Measurements from ENCODE around the gene ASTL.

Gene ASTL

DNA sequence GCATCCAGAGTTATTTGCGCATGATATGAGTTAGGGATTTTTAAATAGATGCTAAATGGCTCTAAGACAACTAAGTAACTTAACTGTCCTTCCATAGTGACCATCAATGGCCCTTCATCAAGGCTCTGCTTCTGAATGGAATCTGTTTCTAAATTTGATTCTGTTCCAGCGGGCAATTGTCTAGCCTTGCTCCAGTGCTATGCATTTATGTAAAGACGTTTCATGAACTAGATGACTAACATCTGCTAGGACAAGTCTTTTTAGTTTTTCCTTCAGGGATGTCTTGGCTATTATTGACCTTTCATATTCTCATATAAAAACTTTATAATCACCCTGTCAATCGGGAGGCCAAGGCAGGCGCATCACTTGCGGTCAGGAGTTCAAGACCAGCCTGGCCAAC, 9.8 kb downstream of the ASTL start:
- no peak overlapping the region for H3K4me3 ChIP-seq (ENCODE audit: low read length)
- no peaks in the 10 kb centered on the region for H3K27me3 ChIP-seq (ENCODE audit: control insufficient read depth, insufficient read depth, low read length)
- no peaks in the 10 kb centered on the region for H3K4me1 ChIP-seq (ENCODE audit: control insufficient read depth, insufficient read depth, low read length)
- no CpG with 5 or more reads among the region's 6 CpGs for WGBS (ENCODE audit: insufficient coverage, insufficient read length)
- H3K36me3 ChIP-seq (ENCODE audit: control insufficient read depth, insufficient read depth, low read length), result no peaks in the 10 kb centered on the region; the same call in 1 of the 2 replicates
- no peak overlapping the region for H3K27ac ChIP-seq (ENCODE audit: low read length)
- DNase-seq (ENCODE audit: low read depth, low spot score), result no peak
- no peaks in the 10 kb centered on the region for H3K9me3 ChIP-seq (ENCODE audit: control insufficient read depth, insufficient read depth, low read length)

DNA sequence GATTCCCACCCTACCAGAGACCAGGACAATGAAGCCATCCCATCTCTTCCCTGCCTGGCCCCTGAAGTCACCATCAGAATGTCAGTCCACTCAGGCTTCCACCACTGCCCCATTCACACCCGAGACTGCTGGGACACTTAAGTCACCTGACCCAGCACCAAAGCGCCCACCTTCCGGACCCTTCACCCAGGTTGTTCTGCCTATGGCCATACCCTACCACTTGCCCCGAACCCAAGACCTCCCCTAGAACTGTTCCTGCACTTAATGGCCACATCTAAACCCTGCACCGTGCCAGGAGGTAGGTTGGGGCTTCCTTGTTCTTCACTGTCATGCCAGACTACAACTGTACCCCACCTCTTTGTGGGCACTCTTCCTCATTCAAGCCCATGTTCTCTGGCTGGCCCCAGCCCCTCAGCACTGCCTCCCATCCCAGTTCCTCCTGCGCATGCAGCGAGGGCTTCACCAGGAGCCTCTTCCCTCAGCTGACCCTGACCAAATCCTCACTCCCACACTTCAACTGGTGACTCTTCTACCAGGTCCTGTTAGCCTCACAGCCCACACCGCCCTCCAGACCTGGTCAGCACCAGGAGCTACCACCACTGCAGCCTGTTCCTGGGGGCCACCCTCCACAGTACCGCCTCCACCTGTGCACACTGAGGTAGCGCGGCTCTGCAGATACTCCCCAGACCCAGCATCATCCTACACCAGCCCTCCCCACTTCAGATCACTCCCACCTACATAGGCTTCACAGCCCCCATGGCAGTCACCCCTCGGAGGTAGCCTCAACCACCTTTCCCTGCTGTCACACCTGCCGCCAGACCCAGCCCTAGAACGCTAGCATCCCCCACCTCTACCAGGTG, 13.7 kb downstream of the ASTL start:
- no peaks in the 10 kb centered on the region for H3K9me3 ChIP-seq (ENCODE audit: control insufficient read depth, insufficient read depth, low read length)
- DNase-seq (ENCODE audit: low read depth, low spot score), result no peak
- WGBS (ENCODE audit: insufficient coverage, insufficient read length), result no CpG with 5 or more reads among the region's 14 CpGs
- no peak overlapping the region for H3K4me3 ChIP-seq (ENCODE audit: low read length)
- H3K27me3 ChIP-seq (ENCODE audit: control insufficient read depth, insufficient read depth, low read length), result no peaks in the 10 kb centered on the region
- H3K27ac ChIP-seq (ENCODE audit: low read length), result no peak overlapping the region
- no peaks in the 10 kb centered on the region for H3K4me1 ChIP-seq (ENCODE audit: control insufficient read depth, insufficient read depth, low read length)
- H3K36me3 ChIP-seq (ENCODE audit: control insufficient read depth, insufficient read depth, low read length), result no peaks in the 10 kb centered on the region

DNA sequence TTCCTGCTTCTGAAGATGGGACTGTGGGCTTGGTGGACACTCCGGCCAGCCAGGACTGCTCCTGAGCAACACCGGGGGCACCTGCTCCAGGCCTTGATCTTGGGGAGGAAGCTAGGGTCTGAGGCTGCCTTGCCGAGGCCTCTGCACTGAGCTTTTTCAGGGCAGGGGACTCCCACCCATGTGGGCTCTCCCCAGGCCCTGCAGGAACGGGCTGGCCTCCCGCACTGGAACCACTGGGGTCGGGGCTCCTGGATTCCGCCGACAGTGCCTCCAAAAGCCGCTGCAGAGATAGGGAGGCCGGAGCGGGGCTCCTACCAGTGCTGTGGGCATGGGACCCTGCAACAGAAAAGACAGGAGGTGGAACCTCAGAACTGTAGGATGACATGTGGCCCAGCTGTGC, 14.4 kb downstream of the ASTL start:
- Histone ChIP-seq H3K36me3 (ENCODE audit: control insufficient read depth, insufficient read depth, low read length) (no peaks in the 10 kb centered on the region), H3K9me3 (ENCODE audit: control insufficient read depth, insufficient read depth, low read length) (no peaks in the 10 kb centered on the region), H3K27me3 (ENCODE audit: control insufficient read depth, insufficient read depth, low read length) (no peaks in the 10 kb centered on the region), H3K4me3 (ENCODE audit: low read length) (no peak overlapping the region), H3K27ac (ENCODE audit: low read length) (no peak overlapping the region), H3K4me1 (ENCODE audit: control insufficient read depth, insufficient read depth, low read length) (no peaks in the 10 kb centered on the region)
- no peak for DNase-seq (ENCODE audit: low read depth, low spot score)
- no CpG with 5 or more reads among the region's 11 CpGs for WGBS (ENCODE audit: insufficient coverage, insufficient read length)

DNA sequence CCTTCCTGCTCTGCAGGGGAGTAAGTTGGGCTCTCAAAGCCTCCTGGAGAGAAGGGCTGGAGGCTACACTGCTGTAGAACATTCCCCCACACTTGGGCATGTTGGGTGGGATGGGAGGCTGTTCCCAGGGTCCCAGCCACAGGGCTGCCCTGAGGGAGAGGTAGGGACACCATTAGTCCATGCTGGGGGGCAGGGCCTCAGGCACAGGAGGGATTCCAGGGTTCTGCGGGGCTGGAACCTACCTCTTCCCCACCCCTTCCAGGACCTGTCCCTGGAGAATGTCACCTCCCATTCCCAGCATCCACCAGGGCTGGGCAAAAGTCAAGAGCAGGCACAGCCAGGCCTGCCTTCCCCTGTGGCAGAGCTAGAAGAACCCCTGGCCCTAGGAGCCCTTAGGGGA, 15.0 kb downstream of the ASTL start:
- no peaks in the 10 kb centered on the region for H3K4me1 ChIP-seq (ENCODE audit: control insufficient read depth, insufficient read depth, low read length)
- H3K27me3 ChIP-seq (ENCODE audit: control insufficient read depth, insufficient read depth, low read length), result no peaks in the 10 kb centered on the region
- WGBS (ENCODE audit: insufficient coverage, insufficient read length), result no CpG with 5 or more reads among the region's 1 CpG
- H3K4me3 ChIP-seq (ENCODE audit: low read length), result no peak overlapping the region
- no peak for DNase-seq (ENCODE audit: low read depth, low spot score)
- no peaks in the 10 kb centered on the region for H3K9me3 ChIP-seq (ENCODE audit: control insufficient read depth, insufficient read depth, low read length)
- H3K36me3 ChIP-seq (ENCODE audit: control insufficient read depth, insufficient read depth, low read length), result no peaks in the 10 kb centered on the region
- no peak overlapping the region for H3K27ac ChIP-seq (ENCODE audit: low read length)

DNA sequence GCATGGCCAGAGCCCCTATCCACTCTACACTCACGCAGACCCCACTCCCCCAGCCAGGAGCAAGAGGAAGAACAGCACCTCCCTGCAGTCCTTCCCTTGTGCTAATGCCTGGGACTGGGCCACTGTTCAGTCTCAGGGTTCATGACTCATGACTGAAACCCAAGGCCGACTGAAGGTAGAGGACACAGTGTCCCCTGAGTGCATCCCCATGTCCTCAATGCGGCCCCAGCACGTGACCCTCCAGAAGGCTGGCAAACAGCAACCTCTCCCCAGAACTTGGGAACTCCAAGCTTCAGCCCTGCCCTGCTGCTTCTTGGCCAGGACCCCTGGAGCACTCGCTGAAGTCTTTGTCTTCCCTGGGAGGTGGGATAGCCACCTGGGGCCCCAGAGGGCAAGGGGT, 15.9 kb downstream of the ASTL start:
- H3K27me3 ChIP-seq (ENCODE audit: control insufficient read depth, insufficient read depth, low read length), result no peaks in the 10 kb centered on the region
- no peaks in the 10 kb centered on the region for H3K4me1 ChIP-seq (ENCODE audit: control insufficient read depth, insufficient read depth, low read length)
- no peak for DNase-seq (ENCODE audit: low read depth, low spot score)
- H3K27ac ChIP-seq (ENCODE audit: low read length), result no peak overlapping the region
- no CpG with 5 or more reads among the region's 5 CpGs for WGBS (ENCODE audit: insufficient coverage, insufficient read length)
- no peak overlapping the region for H3K4me3 ChIP-seq (ENCODE audit: low read length)
- H3K9me3 ChIP-seq (ENCODE audit: control insufficient read depth, insufficient read depth, low read length), result no peaks in the 10 kb centered on the region
- H3K36me3 ChIP-seq (ENCODE audit: control insufficient read depth, insufficient read depth, low read length), result no peaks in the 10 kb centered on the region

DNA sequence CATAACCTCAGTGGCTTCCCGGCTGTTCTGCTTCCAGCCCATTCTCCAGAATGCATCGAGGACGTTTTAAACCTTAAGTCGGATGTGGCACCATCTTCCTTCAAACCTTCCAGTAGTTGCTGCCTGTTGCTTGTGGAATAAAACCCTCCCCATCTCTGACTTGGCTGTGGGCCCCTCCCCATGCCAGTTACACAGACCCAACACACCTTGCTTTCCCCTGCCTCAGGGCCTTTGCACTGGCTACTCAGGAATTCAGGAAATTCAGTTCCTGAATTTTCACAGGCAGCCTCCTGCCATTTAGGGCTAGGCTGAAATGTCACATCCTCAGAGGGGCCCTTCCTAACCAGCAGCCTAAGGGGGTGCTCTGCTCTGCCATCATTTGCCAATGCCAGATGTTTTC, 16.9 kb downstream of the ASTL start:
- no peak for DNase-seq (ENCODE audit: low read depth, low spot score)
- WGBS (ENCODE audit: insufficient coverage, insufficient read length), result no CpG with 5 or more reads among the region's 4 CpGs

DNA sequence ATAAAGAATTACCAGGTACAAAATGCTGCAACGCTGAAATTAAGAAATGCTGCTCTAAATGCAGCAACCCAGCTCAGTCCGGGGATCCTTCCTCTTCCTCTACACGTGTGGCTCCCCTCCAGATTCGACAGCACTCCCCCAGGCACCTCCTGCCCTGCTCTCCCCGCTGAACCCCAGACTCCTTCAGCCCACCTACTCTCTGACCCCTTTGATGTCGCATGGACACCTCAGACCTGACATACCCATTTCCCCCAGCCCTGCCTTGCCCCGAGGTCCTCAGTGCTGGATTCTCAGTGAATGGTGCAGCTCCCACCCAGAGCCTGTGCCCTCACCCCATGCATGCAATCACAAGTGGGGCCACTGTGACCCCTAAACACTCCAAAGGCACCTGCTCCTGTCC, 17.3 kb downstream of the ASTL start:
- Histone ChIP-seq H3K4me1 (ENCODE audit: control insufficient read depth, insufficient read depth, low read length) (no peaks in the 10 kb centered on the region; the same call in 1 of the 2 replicates), H3K27ac (ENCODE audit: low read length) (no peak overlapping the region), H3K4me3 (ENCODE audit: low read length) (no peak overlapping the region), H3K36me3 (ENCODE audit: control insufficient read depth, insufficient read depth, low read length) (no peaks in the 10 kb centered on the region), H3K9me3 (ENCODE audit: control insufficient read depth, insufficient read depth, low read length) (no peaks in the 10 kb centered on the region), H3K27me3 (ENCODE audit: control insufficient read depth, insufficient read depth, low read length) (no peaks in the 10 kb centered on the region)
- no CpG with 5 or more reads among the region's 7 CpGs for WGBS (ENCODE audit: insufficient coverage, insufficient read length)
- DNase-seq (ENCODE audit: low read depth, low spot score), result no peak

More for the DNA sequence above, 16.9 kb downstream of the ASTL start:
- H3K36me3 ChIP-seq (ENCODE audit: control insufficient read depth, insufficient read depth, low read length), result no peaks in the 10 kb centered on the region
- H3K4me3 ChIP-seq (ENCODE audit: low read length), result no peak overlapping the region
- H3K4me1 ChIP-seq (ENCODE audit: control insufficient read depth, insufficient read depth, low read length), result no peaks in the 10 kb centered on the region
- no peaks in the 10 kb centered on the region for H3K27me3 ChIP-seq (ENCODE audit: control insufficient read depth, insufficient read depth, low read length)
- no peak overlapping the region for H3K27ac ChIP-seq (ENCODE audit: low read length)
- H3K9me3 ChIP-seq (ENCODE audit: control insufficient read depth, insufficient read depth, low read length), result no peaks in the 10 kb centered on the region

DNA sequence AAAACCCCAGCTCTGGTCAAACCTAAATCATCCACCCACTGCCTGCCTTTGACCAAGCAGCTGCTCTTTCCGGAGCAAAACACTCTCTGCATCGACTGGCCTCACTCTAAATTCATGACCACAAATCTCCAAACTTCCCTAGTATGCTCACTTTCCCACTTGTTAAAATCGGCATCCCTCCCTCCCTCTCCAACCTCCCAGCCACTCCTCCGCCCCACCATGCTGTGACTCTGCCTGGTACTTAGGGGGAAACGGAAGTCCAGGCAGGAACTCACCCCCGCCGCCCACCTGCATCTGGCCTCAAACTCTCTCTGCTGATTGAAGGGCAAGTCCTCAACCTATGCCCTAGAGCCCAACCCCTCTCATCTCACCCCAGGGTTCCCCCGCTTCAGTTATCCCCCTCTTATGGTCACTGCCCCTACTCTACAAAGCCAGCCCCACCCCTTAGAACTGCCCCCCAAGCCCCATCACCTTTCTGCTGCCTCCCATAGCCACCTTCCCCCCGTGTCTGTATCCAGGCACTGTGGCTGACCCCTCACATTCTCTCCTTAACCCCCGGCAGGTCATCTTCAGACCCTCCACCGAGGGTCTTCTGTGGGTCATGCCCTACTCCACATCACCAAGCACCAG, 18.1 kb downstream of the ASTL start:
- H3K27me3 ChIP-seq (ENCODE audit: control insufficient read depth, insufficient read depth, low read length), result no peaks in the 10 kb centered on the region; the same call in 1 of the 2 replicates
- no peaks in the 10 kb centered on the region; the same call in 1 of the 2 replicates for H3K4me1 ChIP-seq (ENCODE audit: control insufficient read depth, insufficient read depth, low read length)
- no peaks in the 10 kb centered on the region for H3K36me3 ChIP-seq (ENCODE audit: control insufficient read depth, insufficient read depth, low read length)
- DNase-seq (ENCODE audit: low read depth, low spot score), result no peak
- H3K27ac ChIP-seq (ENCODE audit: low read length), result no peak overlapping the region
- no CpG with 5 or more reads among the region's 11 CpGs for WGBS (ENCODE audit: insufficient coverage, insufficient read length)
- H3K9me3 ChIP-seq (ENCODE audit: control insufficient read depth, insufficient read depth, low read length), result no peaks in the 10 kb centered on the region
- no peak overlapping the region for H3K4me3 ChIP-seq (ENCODE audit: low read length)

DNA sequence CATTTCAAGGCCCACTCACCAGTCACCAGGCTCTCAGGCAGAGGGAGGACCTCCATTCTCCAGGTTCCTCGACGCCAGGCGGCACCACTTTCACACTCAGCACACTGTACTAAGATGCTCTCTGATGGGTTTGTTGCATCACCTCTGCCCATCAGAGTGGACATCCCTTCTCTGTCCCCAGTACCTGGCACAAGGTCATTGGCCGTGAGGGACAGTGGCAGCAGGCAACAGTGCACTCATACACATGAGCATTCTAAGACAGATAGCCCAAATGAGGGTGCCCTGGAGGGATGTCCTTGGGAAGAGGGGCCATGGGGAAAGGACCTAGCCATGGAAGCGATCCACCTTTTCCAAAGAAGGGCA, 18.9 kb downstream of the ASTL start:
- no peaks in the 10 kb centered on the region for H3K36me3 ChIP-seq (ENCODE audit: control insufficient read depth, insufficient read depth, low read length)
- no peak for DNase-seq (ENCODE audit: low read depth, low spot score)
- no peaks in the 10 kb centered on the region; the same call in 1 of the 2 replicates for H3K27me3 ChIP-seq (ENCODE audit: control insufficient read depth, insufficient read depth, low read length)
- no peaks in the 10 kb centered on the region for H3K9me3 ChIP-seq (ENCODE audit: control insufficient read depth, insufficient read depth, low read length)
- WGBS (ENCODE audit: insufficient coverage, insufficient read length), result no CpG with 5 or more reads among the region's 5 CpGs
- H3K27ac ChIP-seq (ENCODE audit: low read length), result no peak overlapping the region
- no peaks in the 10 kb centered on the region; the same call in 1 of the 2 replicates for H3K4me1 ChIP-seq (ENCODE audit: control insufficient read depth, insufficient read depth, low read length)
- H3K4me3 ChIP-seq (ENCODE audit: low read length), result no peak overlapping the region

DNA sequence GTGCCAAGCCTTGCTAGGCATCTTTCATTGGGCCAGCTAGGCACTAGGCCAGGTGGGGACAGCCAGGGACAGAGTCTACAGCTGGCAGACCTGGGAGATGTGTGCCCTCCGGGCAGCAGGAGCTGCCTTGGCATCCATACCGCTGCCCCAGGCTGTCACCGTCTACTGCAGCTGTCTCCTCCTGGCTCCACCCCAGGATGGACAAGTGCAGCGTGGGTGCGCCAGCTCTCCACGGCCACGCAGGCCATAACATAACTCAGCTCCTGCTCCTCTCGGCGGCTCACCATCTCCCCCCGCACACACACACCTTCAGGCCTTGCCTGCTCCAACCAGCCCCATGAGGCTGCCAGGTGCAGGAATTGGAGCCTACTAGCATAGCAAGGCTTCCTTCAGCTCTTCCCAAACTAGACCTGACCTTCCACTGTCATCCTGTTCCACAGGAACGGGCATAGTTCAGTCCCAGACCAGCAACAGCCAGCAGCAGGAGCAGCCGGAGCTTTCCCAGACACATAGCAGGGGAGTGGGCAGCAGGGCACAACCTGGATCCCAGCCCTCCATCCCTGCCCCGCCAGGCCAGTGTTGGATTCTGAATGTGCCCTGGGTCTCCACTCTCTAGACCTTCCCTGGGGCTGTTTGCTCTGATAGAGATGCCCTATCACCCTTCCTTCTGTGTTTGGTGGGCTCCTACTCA, 19.5 kb downstream of the ASTL start:
- no peaks in the 10 kb centered on the region for H3K9me3 ChIP-seq (ENCODE audit: control insufficient read depth, insufficient read depth, low read length)
- no peaks in the 10 kb centered on the region for H3K36me3 ChIP-seq (ENCODE audit: control insufficient read depth, insufficient read depth, low read length)
- no CpG with 5 or more reads among the region's 13 CpGs for WGBS (ENCODE audit: insufficient coverage, insufficient read length)
- no peak for DNase-seq (ENCODE audit: low read depth, low spot score)
- H3K27me3 ChIP-seq (ENCODE audit: control insufficient read depth, insufficient read depth, low read length), result no peaks in the 10 kb centered on the region; the same call in 1 of the 2 replicates
- H3K27ac ChIP-seq (ENCODE audit: low read length), result no peak overlapping the region
- H3K4me1 ChIP-seq (ENCODE audit: control insufficient read depth, insufficient read depth, low read length), result no peaks in the 10 kb centered on the region; the same call in 1 of the 2 replicates
- no peak overlapping the region for H3K4me3 ChIP-seq (ENCODE audit: low read length)
